ENCODE results near the gene TPPP2. TPM values are rescaled to one million over a fixed set of nuclear protein-coding genes. Genes with fewer than 3 reads are reported as not detected.

Gene TPPP2
- total RNA-seq, 1 donor from 2014 or later: not detected

DNA sequence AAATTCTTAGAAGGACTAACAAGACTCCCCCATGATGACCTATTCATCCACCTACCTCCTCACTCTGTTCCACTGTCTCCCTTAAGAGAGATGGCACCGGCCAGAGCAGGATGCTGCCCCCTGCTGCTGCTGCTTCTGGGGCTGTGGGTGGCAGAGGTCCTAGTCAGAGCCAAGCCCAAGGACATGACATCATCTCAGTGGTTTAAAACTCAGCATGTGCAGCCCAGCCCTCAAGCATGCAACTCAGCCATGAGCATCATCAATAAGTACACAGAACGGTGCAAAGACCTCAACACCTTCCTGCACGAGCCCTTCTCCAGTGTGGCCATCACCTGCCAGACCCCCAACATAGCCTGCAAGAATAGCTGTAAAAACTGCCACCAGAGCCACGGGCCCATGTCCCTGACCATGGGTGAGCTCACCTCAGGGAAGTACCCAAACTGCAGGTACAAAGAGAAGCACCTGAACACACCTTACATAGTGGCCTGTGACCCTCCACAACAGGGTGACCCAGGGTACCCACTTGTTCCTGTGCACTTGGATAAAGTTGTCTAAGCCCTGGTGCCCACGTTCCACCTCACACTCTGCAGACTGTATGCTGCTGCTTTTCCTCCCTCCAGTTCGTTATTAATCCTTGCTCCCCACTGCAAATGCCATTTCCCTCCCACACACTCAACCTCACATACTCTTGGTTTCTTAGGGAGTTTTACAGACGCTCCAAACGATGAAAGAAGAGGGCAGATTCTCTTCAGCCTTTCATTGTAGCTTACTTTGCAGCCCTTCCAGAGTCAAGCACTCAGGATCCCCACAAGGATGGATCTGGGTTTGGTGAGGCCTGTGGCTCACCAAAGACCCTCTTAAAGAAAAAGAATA is 28.0 kb downstream of the TPPP2 start, which contains the start of gene RNASE8:
RNASE8 (plus strand) TSS at position 20 of the 873 bp plus-strand sequence; CDS start at position 91, 71 bp downstream.
- ATAC-seq: no peak

DNA sequence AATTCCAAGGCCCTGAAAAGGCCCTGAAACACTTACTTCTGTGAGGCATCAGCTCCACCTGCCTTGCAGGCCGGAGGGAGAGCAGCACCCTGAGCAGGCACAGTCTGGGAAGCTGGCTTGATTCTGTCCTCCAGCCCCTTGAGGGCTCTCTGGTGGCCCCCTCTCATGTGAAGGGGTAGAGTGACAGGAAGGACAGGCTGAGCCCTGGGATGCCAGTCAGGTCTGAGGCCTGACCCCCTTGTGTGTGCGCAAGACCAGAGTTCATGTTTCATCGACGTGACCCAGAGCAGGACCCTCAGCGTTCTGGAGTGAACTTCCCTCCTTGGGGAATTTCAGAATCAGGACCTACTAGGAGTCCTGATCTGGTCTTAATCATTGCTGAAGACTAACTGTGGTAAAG is 28.9 kb downstream of the TPPP2 start:
- peak; percentile 12 for ATAC-seq

DNA sequence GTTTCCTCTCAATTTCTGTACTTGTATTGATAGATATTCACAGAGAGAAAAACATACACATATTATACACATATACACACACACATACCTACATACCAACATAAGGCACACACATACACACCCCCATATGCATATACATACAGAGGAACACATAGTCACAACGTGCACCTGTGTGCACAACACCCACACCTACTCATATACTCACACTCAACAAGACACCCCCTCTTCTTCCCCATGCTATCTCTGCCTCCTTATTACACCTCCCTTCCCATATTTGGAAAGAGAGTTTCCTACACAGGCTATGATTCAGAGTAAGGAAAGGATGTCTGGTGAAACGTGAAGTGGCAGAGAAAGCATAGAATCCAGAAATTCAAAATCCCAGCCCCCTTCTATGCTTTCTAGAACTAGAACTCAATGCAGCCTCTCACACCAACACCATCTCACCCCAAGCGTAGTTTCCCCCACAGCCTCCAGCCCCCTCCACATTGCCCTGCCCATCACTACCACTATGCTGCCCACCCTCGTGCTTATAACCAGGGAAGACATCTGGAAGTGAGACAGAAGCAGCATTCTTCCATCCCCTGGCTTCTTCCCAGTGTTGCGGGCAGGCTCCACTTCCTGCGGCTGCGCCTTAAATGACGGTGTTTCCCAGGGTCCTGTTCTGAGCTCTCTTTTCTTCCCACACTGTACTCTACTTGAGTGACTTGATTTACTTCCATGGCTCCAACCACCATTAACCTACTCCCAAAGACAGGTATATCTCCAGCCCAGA is 30.0 kb downstream of the TPPP2 start:
- ATAC-seq: peak; percentile 28

DNA sequence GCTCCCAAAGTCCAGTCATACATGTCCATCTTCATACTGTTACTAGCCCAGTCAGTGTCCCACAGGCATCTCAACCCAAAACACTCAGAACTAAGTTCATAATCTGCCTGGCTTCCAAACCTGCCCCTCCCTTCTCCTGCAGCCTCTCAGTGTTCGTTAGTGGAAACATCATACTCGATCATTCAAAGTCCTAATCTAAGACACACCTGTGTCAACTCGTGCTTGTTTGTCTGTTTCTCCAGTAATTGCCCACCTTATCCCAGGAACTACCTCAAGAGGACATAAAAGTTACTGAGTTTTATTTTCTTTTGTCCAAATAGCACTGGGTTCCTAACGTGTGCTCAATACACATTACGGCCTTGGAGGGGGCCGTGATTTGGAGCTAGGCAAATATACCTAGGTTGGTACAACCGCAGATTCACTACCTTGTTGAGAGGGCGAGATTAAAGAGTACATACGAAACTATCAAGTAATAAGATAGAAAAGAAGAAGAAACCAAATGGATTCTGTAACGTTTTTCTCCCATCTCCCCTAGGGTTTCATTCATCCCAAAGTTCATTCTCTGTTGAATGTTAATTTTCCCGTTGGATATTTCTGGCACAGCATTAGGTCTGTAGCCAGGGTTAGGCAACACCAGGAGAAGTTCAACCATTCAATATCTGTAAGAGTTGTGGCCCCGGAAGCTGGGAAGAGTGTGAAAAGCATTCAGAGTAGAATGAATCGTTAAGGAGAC is 30.8 kb downstream of the TPPP2 start:
- no peak for ATAC-seq

DNA sequence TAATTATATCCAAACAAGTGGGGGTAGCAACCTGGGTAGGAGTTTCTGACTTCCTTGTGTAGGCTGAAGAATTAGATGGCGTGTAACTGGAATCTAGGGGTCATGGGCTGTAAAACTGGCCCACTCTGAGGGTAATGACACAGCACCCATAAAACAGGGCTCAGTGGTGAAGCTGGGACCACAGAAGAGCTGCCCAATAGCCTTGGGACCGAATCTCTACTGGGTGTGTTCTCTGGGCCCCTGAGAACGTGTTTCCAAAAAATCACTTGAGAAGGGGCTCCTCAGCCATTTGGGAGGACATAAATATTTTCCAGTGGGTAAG is 31.3 kb downstream of the TPPP2 start:
- no peak for ATAC-seq

DNA sequence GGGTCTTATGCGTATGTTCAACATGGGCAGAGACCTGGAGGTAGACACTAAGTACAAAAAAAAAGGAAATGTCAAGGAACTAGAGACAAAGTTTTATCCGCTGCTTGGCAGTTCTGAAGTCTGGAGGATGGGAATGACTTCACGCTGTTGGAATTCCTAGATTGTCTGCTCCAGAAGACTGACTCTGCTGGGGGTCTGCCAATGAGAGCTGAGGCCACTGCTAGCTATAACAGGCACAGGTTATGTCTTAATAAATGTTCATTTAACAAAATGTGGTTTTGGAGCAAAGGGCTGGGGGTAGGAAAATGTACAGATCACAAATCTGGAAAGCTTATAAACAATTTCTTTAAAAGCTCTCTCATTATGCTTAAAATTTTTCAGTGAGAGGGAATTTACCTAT is 33.5 kb downstream of the TPPP2 start:
- no peak for ATAC-seq

DNA sequence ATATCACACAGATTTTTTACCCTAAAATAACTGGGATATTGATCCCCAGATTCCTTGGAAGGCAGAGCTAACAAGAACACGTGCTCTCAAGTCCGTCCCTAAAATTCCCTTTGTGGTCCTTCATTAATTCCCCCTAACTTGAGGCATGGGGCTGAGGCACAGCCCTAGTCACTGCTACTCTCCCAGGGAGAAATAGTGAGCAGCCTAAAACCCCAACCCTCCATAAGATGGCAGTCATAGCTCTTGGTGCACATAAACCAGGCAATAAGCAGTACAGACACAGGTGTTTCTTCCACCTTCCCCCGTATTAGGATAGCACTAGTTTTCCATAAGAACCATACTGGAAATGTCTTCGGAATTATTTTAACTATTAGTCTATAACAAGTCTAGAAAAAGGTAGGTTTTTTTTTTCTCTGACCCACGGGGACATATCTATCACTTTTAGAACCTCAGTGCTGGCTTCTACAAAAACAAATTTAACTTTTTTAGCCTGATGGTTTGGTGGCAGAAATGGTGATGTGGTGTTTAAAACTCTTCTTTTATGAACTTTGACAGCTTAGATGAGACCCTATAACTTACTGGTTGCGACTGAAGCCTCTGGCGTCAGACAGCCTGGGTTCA is 37.0 kb downstream of the TPPP2 start:
- peak; percentile 35 for ATAC-seq

DNA sequence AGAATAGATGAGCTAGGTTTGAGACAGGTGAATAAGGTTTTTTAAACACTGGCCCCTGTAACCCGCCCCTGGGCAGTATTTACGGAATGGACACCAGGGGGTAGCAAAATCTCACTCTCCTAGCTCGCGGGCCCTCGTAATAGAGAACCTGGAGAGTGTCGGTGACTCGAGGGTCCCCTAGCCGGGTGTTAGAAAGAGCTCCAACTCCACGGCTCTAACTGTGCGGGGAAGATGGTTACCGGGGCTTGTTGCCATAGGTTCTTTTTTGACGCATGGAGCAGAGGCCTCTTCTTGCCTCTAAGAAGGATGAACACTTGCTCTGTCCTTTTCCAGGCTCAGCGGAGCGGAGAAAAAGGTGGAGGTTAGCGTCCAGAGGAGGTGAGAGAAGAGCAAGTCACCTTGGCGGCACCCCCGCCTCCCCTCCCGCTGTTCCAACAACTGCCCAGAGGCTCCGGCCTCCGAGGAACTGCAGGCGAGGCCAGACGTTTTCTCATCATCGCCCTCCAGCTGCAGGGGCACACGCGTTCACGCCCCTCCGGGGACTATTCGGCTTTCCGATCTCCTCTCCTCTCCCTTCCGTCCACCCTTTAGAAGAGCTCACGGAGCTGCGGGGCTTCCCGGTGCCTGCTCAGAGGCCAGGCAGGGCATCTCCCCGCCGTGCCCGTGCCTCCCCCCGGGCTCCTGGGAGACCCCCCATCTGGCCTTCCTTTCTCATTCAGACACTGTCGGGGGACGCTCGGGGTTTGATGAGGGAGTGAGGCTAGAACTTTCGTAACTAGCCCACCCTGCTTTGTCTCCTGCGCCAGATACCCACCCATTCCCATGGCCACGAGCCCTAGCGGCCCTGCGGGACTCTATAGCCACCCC is 38.7 kb downstream of the TPPP2 start:
- peak; percentile 34 for ATAC-seq

DNA sequence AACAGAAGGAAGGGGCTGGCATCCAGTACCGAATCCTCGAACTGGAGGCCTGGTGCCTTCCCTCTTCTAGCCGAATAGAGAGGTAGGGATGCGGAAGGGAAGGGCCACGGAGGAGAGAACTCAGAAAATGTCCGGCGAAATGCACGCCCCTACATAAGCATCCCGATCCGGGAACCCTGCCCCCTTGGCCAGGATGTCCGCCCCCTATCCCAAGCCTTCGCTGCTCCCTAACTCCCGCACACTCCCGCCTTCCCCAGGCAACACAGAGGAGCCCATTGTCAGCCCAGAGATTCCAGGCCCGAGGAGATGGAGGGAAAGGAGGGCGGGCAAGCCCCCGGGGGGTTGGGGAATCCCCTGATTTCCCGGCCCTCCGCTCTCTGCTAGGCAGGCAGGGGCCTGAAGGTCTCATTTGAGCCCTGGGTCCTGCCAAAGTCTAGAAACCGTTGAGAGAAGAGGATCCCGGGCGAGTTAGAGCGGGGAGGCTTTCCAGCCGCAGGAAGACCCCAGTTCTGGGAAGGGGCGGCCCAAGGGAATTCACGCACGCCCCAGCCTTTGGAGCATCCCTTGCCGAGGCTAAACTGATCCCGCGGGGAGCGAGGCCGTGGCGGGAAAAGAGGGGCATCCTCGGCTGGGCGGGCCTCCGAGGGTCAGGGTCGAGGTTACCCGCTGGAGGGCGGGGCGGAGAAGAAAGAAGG is 39.5 kb downstream of the TPPP2 start:
- no peak for ATAC-seq

DNA sequence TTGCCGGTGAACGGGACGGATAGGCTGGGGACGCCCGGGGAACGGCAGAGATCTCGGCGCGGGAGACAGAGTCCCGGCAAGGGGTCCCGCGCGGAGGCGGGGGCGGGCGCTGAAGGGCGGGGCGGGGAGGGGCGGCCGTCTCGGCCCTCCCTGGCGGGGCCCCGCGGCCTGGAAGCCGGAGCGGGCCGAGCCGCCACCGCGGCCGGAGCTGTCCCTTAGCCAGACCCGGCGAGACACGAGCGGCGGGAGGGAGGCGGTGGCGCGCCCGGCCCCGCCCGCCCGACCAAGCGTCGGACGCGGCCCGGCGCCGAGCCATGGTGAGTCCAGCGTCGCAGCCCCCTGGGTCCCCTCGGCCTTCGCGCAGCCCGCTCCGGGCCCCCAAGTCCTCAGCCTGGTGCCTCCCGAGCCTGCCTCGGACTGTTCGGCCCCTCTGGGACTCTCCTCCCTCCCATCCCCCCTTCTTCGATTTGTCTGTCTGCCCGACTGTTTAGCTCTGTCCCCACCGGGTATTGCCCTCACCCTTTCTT is 40.1 kb downstream of the TPPP2 start, which contains the start of gene ARHGEF40:
ARHGEF40 (plus strand) TSS at position 222 of the 527 bp plus-strand sequence; CDS start at position 315, 93 bp downstream.
- peak; percentile 18 for ATAC-seq

DNA sequence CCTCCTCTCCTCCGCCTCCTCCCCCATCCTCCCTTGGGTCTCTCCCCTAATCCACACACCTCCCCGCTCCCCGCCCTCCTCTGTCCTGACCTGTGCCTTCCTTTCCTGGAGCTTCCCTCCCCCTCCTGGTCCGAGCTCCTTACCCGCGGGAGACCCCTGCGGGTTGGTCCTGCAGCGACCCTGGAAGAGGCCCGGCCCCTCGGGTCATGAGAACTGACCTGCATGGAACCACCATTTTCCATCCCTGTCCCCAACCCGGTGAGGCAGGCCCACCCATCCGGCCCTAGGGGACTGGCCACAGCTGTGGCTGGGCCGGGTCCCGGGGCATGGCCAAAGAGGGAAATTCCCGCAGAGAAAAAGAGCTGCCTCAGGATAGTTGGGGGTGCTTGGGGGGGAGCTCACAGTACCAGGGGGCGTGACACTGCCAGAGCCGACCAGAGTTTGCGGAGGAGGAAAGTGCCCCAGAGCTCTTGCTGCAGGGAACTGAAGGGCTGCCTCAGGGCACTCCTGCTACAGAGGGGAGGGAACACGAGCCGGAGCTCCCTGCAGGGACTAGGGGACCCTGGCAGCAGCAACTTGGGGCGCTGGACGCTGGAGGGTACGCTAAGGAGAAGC is 40.7 kb downstream of the TPPP2 start:
- ATAC-seq: peak; percentile 7

DNA sequence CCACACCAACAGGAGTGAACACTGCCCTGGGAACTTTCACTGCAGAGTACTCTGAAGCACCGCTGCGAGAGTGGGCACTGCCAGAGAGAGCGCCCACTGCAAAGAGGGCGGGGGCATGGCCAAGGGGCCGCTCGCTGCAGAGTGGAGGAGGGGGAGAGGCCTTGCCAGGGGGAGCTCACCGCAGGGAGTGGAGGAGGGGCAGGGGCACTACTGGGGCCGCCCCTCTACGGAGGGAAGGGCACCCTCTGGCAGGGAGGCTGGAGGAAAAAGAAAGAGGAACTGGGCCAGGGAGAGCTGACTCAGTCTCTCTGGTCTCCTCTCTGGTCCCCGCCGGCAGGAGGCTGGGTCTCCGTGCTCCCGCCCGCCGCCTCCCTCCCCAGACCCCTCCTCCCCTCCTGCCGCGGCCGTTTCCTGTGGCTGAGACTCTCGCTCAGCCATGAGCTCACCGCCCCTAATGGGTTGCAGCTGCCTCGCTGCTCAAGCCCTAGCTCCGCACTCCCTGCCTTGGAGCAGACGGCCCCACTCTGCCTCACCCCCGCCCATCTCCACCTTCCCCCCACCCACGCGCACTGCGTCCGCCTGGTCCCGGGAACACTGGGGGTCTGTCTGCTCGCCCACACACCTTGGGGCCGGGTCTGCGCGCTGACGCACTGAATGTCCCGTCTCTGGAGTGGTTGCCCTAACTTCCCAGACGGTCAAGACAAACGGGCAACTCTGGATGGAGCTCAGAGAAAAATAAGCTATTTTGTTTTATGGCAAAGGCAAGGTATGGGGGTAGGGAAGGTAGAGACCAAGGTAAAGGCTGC is 41.4 kb downstream of the TPPP2 start:
- ATAC-seq: peak; percentile 49

DNA sequence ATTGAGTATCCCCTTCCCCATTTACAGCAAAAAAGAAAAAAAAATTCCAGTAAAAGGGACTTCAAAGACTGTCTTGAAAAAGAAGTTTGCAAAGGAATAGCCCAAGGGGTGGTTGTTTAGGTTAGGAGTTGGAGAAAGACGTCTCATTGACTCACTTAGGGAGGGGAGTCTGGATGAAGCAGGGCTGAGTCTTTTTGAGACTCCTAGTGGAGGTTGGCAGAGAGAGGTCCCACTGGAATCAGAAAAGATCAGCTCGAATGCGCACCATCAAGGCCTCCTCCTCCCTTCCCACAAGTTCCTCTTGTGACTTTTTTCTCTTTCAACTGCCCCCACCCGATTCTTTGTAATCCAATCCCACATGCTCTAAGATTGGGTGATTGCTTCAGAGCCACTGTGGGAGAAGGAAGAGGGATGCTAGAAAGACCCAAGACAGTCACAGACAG is 42.0 kb downstream of the TPPP2 start:
- no peak for ATAC-seq

DNA sequence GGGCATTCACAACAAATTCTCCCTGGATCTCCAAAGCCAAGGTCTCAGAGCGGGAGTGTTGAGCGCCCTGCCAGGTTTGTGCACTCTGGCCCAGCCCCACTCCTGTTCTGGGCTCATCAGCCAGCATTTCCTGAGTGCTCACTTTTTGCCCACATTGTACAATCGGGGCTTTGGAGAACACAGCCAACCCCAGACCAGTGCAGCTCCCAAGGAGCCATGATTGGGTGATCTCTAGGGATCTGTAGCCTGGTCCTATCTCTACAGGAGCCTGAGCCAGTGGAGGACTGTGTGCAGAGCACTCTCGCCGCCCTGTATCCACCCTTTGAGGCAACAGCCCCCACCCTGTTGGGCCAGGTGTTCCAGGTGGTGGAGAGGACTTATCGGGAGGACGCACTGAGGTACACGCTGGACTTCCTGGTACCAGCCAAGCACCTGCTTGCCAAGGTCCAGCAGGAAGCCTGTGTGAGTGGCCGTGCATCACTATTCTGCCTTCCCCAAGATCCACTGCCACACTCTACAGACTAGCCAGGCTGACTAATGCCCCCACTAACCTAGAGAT is 42.8 kb downstream of the TPPP2 start:
- no peak for ATAC-seq

DNA sequence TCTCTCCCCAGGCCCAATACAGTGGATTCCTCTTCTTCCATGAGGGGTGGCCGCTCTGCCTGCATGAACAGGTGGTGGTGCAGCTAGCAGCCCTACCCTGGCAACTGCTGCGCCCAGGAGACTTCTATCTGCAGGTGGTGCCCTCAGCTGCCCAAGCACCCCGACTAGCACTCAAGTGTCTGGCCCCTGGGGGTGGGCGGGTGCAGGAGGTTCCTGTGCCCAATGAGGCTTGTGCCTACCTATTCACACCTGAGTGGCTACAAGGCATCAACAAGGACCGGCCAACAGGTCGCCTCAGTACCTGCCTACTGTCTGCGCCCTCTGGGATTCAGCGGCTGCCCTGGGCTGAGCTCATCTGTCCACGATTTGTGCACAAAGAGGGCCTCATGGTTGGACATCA is 43.9 kb downstream of the TPPP2 start:
- ATAC-seq: no peak

DNA sequence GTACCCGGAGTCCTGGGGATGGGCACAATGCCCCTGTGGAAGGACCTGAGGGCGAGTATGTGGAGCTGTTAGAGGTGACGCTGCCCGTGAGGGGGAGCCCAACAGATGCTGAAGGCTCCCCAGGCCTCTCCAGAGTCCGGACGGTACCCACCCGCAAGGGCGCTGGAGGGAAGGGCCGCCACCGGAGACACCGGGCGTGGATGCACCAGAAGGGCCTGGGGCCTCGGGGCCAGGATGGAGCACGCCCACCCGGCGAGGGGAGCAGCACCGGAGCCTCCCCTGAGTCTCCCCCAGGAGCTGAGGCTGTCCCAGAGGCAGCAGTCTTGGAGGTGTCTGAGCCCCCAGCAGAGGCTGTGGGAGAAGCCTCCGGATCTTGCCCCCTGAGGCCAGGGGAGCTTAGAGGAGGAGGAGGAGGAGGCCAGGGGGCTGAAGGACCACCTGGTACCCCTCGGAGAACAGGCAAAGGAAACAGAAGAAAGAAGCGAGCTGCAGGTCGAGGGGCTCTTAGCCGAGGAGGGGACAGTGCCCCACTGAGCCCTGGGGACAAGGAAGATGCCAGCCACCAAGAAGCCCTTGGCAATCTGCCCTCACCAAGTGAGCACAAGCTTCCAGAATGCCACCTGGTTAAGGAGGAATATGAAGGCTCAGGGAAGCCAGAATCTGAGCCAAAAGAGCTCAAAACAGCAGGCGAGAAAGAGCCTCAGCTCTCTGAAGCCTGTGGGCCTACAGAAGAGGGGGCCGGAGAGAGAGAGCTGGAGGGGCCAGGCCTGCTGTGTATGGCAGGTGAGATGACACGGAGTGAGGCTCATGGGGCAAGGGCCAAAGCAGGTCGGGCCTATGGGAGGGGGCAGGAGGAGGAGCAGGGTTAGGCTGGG is 44.6 kb downstream of the TPPP2 start:
- no peak for ATAC-seq

DNA sequence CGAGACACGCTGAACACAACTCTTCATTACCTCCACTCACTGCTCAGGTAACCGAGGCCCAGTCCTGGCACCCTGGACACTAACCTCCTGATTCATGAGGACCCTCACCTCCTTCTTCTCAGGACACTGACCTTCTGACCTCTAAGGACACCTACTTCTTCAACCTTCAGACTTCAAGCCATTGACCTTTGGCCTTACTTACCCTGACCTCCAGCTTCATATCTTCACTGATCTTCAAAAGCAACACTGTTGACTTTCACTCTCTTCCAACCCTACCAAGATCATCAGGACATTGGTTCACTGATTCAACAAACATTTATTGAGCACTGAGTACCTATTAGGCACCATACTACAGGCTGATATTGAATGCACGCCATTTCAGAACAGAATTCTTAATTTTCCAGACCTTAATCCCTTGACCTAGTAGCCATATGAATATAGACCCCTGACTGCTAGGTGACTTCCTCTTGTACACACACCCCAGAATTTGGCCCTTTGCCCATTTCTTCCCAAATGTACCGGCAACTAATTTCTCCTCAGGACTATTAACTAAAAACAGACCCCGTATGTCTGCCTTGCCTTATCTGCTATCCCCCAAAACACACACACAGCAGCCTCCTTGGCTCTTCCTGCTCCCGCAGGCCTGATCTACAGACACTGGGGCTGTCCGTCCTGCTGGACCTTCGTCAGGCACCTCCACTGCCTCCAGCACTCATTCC is 45.9 kb downstream of the TPPP2 start:
- ATAC-seq: no peak
